Inflammatory macrophage treated with lipopolysaccharide for 1 hour (primary cell): Measurements from ENCODE around the gene DHX16.

Source experiments
- DNase-seq, 2 donors: peaks; one replicate each; pipeline ENCODE4 v3.0.0-alpha.2; 2020 to 2022

The DHX16 gene

GRCh38 chr6:30626484-30627366 lies 46.1 kb downstream of the DHX16 start, which contains the start of gene ATAT1:
Gene ATAT1, plus strand, starts transcription at chr6:30626874.
- peak; percentile 76 to 89 for DNase-seq

- no peak for DNase-seq
Measured at GRCh38 chr6:30625511-30625910, 47.3 kb downstream of the DHX16 start.

GRCh38 chr6:30619561-30619960 lies 53.2 kb downstream of the DHX16 start:
- no peak for DNase-seq

- DNase-seq = peak in 1 of 2 donors; percentile 15
Measured at GRCh38 chr6:30618270-30618797, 54.5 kb downstream of the DHX16 start.

- DNase-seq = peak; percentile 96
Measured at GRCh38 chr6:30617565-30618269, 55.1 kb downstream of the DHX16 start, which contains the start of gene MRPS18B. Gene MRPS18B, plus strand, starts transcription at chr6:30617840. Its CDS starts 26 bp downstream, at chr6:30617866.

- peak; percentile 100 for DNase-seq
Measured at GRCh38 chr6:30616811-30617564, 55.8 kb downstream of the DHX16 start, which contains the start of gene PPP1R10. Gene PPP1R10, minus strand, starts transcription at chr6:30617243. Its CDS starts 7,299 bp downstream, at chr6:30609944.

- DNase-seq = peak; percentile 26 to 42
Measured at GRCh38 chr6:30615958-30616810, 56.6 kb downstream of the DHX16 start.

- DNase-seq = peak; percentile 56 to 61
Measured at GRCh38 chr6:30615219-30615957, 57.4 kb downstream of the DHX16 start.

GRCh38 chr6:30614843-30615218 lies 58.0 kb downstream of the DHX16 start:
- peak; percentile 95 to 97 for DNase-seq

- DNase-seq = no peak
Measured at GRCh38 chr6:30614044-30614842, 58.6 kb downstream of the DHX16 start.

- DNase-seq = no peak
Measured at GRCh38 chr6:30613251-30614043, 59.4 kb downstream of the DHX16 start.

- no peak for DNase-seq
Measured at GRCh38 chr6:30612687-30613248, 60.0 kb downstream of the DHX16 start.

GRCh38 chr6:30612213-30612612 lies 60.6 kb downstream of the DHX16 start:
- no peak for DNase-seq

- no peak for DNase-seq
Measured at GRCh38 chr6:30611856-30612194, 61.0 kb downstream of the DHX16 start.

GRCh38 chr6:30611150-30611855 lies 61.5 kb downstream of the DHX16 start:
- DNase-seq = no peak

- no peak for DNase-seq
Measured at GRCh38 chr6:30610065-30610464, 62.7 kb downstream of the DHX16 start.

- DNase-seq = no peak
Measured at GRCh38 chr6:30603961-30604360, 68.8 kb downstream of the DHX16 start.
